Neural crest cell (in vitro differentiated cells): ENCODE data around the gene MAML3. TPM values are rescaled to one million over a fixed set of nuclear protein-coding genes. Genes with fewer than 3 reads are reported as not detected.

Source experiments
- DNase-seq: peaks from one replicate; pipeline ENCODE4 v3.0.0; 2021; ENCODE audit warnings: low read depth, mixed read lengths, low spot score
- H3K27ac Mint-ChIP-seq: one replicate; pipeline ENCODE4 v1.8.0; 2021; ENCODE audit warnings: mild to moderate bottlenecking, mixed read lengths; ENCODE audit not compliant: unreplicated experiment
- H3K27me3 Mint-ChIP-seq: 2 replicates; pipeline ENCODE4 v1.8.0; 2021; ENCODE audit warnings: low read depth, mild to moderate bottlenecking, mixed read lengths
- H3K36me3 Mint-ChIP-seq: 2 replicates; pipeline ENCODE4 v1.8.0; 2021; ENCODE audit warnings: low read depth, mild to moderate bottlenecking, mixed read lengths
- H3K4me1 Mint-ChIP-seq: 2 replicates; pipeline ENCODE4 v1.8.0; 2021; ENCODE audit warnings: mixed read lengths
- H3K4me3 Mint-ChIP-seq: one replicate; pipeline ENCODE4 v1.8.0; 2021; ENCODE audit warnings: mild to moderate bottlenecking, mixed read lengths
- H3K9me3 Mint-ChIP-seq: 2 replicates; pipeline ENCODE4 v1.8.0; 2021; ENCODE audit warnings: mixed read lengths
- total RNA-seq: library from RNA; stranded (reverse); gene quantifications from 2 replicates; pipeline ENCODE4 v1.2.1, GENCODE V29; 2021
- TF ChIP-seq, protein P1 (sequence below): fragments of 200-600 bp; sonication (generic); conservative IDR thresholded peaks from 2 replicates; pipeline ENCODE4 v1.5.0; 2021; ENCODE audit warnings: antibody characterized with exemption, mild to moderate bottlenecking

MAML3 gene
- total RNA-seq, 1 donor from 2014 or later: 21.8 TPM

GRCh38 chr4:140044337-140044902, 109.6 kb downstream of the MAML3 start:
- Mint-ChIP-seq H3K9me3 (no peaks in the 10 kb centered on the region), H3K4me1 (peaks cover 62% of the 10 kb centered on the region), H3K36me3 (peaks cover 2% of the 10 kb centered on the region), H3K27ac (no peak overlapping the region), H3K4me3 (peak overlapping the region; percentile 12), H3K27me3 (no peaks in the 10 kb centered on the region)
- TF ChIP-seq, protein P1, sequence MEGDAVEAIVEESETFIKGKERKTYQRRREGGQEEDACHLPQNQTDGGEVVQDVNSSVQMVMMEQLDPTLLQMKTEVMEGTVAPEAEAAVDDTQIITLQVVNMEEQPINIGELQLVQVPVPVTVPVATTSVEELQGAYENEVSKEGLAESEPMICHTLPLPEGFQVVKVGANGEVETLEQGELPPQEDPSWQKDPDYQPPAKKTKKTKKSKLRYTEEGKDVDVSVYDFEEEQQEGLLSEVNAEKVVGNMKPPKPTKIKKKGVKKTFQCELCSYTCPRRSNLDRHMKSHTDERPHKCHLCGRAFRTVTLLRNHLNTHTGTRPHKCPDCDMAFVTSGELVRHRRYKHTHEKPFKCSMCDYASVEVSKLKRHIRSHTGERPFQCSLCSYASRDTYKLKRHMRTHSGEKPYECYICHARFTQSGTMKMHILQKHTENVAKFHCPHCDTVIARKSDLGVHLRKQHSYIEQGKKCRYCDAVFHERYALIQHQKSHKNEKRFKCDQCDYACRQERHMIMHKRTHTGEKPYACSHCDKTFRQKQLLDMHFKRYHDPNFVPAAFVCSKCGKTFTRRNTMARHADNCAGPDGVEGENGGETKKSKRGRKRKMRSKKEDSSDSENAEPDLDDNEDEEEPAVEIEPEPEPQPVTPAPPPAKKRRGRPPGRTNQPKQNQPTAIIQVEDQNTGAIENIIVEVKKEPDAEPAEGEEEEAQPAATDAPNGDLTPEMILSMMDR: no peak
- DNase-seq: no peak

- TF ChIP-seq, protein P1: no peak
- peaks cover 55% of the 10 kb centered on the region for H3K4me1 Mint-ChIP-seq
- no peak overlapping the region for H3K27ac Mint-ChIP-seq
- H3K36me3 Mint-ChIP-seq: peaks cover 2% of the 10 kb centered on the region
- no peak overlapping the region for H3K4me3 Mint-ChIP-seq
- H3K9me3 Mint-ChIP-seq: no peaks in the 10 kb centered on the region
- H3K27me3 Mint-ChIP-seq: no peaks in the 10 kb centered on the region
- no peak for DNase-seq
Observed at GRCh38 chr4:140042634-140043033, 111.3 kb downstream of the MAML3 start.

- TF ChIP-seq, protein P1: no peak
- Mint-ChIP-seq H3K27me3 (no peaks in the 10 kb centered on the region), H3K4me3 (no peak overlapping the region), H3K27ac (peak overlapping the region; percentile 12), H3K9me3 (no peaks in the 10 kb centered on the region), H3K4me1 (peaks cover 37% of the 10 kb centered on the region), H3K36me3 (peaks cover 2% of the 10 kb centered on the region)
- DNase-seq: no peak
Observed at GRCh38 chr4:140038031-140038533, 115.9 kb downstream of the MAML3 start.

GRCh38 chr4:140037353-140038030, 116.5 kb downstream of the MAML3 start:
- TF ChIP-seq, protein P1: no peak
- no peak overlapping the region for H3K4me3 Mint-ChIP-seq
- H3K27ac Mint-ChIP-seq: peak overlapping the region; percentile 83

GRCh38 chr4:140031706-140032105, 122.3 kb downstream of the MAML3 start:
- Mint-ChIP-seq H3K27me3 (no peaks in the 10 kb centered on the region), H3K4me3 (no peak overlapping the region), H3K27ac (no peak overlapping the region), H3K36me3 (no peaks in the 10 kb centered on the region), H3K4me1 (peaks cover 26% of the 10 kb centered on the region), H3K9me3 (no peaks in the 10 kb centered on the region)
- TF ChIP-seq, protein P1: no peak
- no peak for DNase-seq

More at GRCh38 chr4:140037353-140038030, 116.5 kb downstream of the MAML3 start:
- Mint-ChIP-seq H3K4me1 (peaks cover 37% of the 10 kb centered on the region), H3K9me3 (no peaks in the 10 kb centered on the region), H3K36me3 (peaks cover 2% of the 10 kb centered on the region), H3K27me3 (no peaks in the 10 kb centered on the region)
- no peak for DNase-seq
